ENCODE results near the gene H2BK1. TPM values are rescaled to one million over a fixed set of nuclear protein-coding genes. Genes with fewer than 3 reads are reported as not detected.
A peak's percentile ranks its signal among the peaks of the same experiment; 100 is the strongest.

H2BK1 gene
- total RNA-seq, 6 donors from 2014 or later, result not detected

DNA sequence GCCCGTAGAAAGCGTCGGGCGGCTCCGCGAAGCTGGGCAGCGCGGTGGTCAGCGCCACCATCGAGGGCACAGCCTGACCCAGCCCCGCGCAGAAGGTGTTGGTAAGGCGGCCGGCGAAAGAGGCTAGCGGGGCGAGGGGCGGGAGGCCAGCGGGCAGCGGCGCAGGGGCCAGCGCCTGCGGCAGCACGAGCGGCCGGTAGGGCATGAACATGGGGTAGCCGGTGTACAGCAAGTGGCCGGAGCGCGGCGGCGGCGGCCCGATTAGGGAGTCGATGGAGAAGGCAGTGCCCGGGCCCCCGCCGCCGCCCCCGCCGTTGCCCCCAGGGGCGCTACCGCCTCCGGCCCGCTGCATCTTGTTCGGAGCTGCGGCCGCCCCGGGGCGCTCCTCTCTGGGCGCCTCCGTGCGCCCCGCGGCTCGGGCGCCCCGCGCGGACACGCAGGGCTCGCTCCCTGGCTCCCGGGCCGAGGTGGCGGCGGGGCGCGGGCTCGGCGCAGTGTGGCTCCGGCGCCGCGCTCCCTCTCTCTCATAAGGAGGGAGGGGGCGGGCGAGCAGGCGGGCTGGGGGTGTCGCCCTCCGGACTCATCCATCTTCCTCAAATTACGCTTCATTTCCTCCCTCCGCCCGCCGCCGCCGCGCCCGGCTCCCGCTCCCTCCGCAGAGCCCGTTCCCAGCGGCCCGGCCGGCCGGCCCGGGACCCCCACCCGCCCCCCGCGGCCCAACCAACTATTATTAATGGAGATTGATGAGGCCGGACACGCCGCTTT lies 42.9 kb downstream of the H2BK1 start, which contains the start of gene GBX1:
TSS of gene GBX1 (minus strand) at position 498 of the 765 bp plus-strand sequence. CDS start at position 352, 146 bp downstream.
- Histone ChIP-seq H3K27ac (no peak within 1 kb of the TSS), H3K9me3 (no peaks in the 10 kb centered on the region), H3K27me3 (peaks cover 0 to 43% (median 29%) of the 10 kb centered on the region in 4 donors), H3K4me3 (peak within 1 kb of the TSS; percentile 16 to 54 (median 42)), H3K36me3 (no peaks in the 10 kb centered on the region), H3K4me1 (peaks cover 16 to 21% (median 19%) of the 10 kb centered on the region in 4 donors)
- 2% methylated on average over 58 of the region's 101 CpGs; no CpG with 5 or more reads in 1 of the 2 donors for WGBS, 2 donors
- ATAC-seq (ENCODE audit: low FRiP score in 2 of 2), result peak in 1 of 2 donors; percentile 71
- peak in 1 of 2 donors; percentile 90 for DNase-seq
- TF ChIP-seq POLR2A (IDR thresholded peaks at IDR 0.05), result no peak
- no peak for TF ChIP-seq POLR2AphosphoS5 (IDR thresholded peaks at IDR 0.05)
- TF ChIP-seq, protein P1, sequence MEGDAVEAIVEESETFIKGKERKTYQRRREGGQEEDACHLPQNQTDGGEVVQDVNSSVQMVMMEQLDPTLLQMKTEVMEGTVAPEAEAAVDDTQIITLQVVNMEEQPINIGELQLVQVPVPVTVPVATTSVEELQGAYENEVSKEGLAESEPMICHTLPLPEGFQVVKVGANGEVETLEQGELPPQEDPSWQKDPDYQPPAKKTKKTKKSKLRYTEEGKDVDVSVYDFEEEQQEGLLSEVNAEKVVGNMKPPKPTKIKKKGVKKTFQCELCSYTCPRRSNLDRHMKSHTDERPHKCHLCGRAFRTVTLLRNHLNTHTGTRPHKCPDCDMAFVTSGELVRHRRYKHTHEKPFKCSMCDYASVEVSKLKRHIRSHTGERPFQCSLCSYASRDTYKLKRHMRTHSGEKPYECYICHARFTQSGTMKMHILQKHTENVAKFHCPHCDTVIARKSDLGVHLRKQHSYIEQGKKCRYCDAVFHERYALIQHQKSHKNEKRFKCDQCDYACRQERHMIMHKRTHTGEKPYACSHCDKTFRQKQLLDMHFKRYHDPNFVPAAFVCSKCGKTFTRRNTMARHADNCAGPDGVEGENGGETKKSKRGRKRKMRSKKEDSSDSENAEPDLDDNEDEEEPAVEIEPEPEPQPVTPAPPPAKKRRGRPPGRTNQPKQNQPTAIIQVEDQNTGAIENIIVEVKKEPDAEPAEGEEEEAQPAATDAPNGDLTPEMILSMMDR (IDR thresholded peaks at IDR 0.05), result peak in 2 of 6 experiments; percentile 53 to 55

DNA sequence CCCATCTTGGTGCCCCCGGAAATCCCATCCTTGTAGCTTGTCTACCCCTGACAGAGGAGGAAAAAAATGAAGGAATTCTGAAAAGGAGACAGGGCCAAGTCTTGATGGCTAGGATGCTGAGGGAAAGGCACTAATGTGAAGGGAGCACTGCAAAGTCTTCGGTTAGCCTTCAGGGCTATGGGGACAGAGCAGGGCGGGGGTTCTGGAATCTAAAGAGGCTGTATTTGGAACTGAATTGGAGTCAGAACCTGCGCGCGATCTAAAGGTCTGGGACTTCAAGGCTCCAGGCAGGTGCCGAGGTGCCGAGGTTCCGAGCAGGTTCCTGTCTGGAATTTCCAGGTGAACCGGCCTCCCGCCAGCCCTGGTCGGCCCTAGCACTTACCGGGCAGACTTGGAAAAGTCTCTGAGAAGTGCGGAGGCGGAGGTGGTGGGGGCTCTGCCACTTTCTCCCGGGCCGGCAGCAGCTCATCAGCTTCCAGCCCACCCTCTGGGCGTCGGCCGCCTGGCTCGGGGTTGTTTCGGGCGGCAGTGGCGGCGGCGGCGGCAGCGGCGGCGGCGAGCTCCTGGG lies 43.6 kb downstream of the H2BK1 start:
- 11 to 34% methylated on average over 8 to 29 of the region's 31 CpGs for WGBS, 2 donors
- ATAC-seq (ENCODE audit: low FRiP score in 2 of 2) (peak in 1 of 2 donors; percentile 3), DNase-seq (no peak)

DNA sequence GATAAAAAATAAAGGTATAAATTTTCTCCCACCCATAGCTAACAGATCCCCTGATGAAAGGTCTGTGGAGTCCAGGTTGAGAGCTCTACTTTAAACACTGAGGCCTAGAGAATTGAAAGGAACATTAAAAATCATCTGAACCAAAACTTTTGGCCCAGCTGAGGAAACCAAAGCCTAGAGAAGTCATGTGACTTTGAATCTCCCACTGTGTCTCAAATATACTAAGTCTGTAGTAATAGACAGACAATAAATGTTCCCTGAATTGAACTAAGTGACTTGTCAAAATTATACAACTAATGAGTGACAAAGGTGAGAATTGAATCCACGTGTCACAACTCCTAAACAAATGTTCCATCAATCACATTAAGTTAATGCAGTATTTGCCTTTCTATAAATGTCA lies 48.5 kb downstream of the H2BK1 start:
- Histone ChIP-seq H3K4me1 (peaks cover 2 to 3% (median 3%) of the 10 kb centered on the region in 4 donors), H3K27me3 (peaks cover 0 to 20% (median 9%) of the 10 kb centered on the region in 4 donors), H3K27ac (no peak overlapping the region), H3K9me3 (no peaks in the 10 kb centered on the region), H3K4me3 (no peak overlapping the region), H3K36me3 (no peaks in the 10 kb centered on the region)
- TF ChIP-seq, protein P1 (IDR thresholded peaks at IDR 0.05), result no peak
- TF ChIP-seq POLR2A (IDR thresholded peaks at IDR 0.05) (no peak), EP300 (IDR thresholded peaks at IDR 0.05) (no peak), POLR2AphosphoS5 (IDR thresholded peaks at IDR 0.05) (no peak)
- WGBS, 2 donors, result 70 to 96% methylated on average over 1 of the region's 1 CpG
- ATAC-seq (ENCODE audit: low FRiP score in 2 of 2) (no peak), DNase-seq (no peak)

More for the DNA sequence above, 43.6 kb downstream of the H2BK1 start:
- Histone ChIP-seq H3K9me3 (no peaks in the 10 kb centered on the region), H3K27me3 (peaks cover 0 to 43% (median 29%) of the 10 kb centered on the region in 4 donors), H3K27ac (no peak overlapping the region), H3K4me1 (peaks cover 16 to 21% (median 19%) of the 10 kb centered on the region in 4 donors), H3K36me3 (no peaks in the 10 kb centered on the region), H3K4me3 (peak overlapping the region in 3 of 4 donors; percentile 34 to 54 (median 49))
- no peak for TF ChIP-seq POLR2A (IDR thresholded peaks at IDR 0.05)
- no peak for TF ChIP-seq POLR2AphosphoS5 (IDR thresholded peaks at IDR 0.05)
- TF ChIP-seq EP300 (IDR thresholded peaks at IDR 0.05), result no peak
- TF ChIP-seq, protein P1 (IDR thresholded peaks at IDR 0.05), result no peak

Other genes starting within 250 kb of the H2BK1 start
- 1 to 10 TPM in 5 of 6 donors, under 1 TPM in 1; 0.59 to 5.7 (median 3.1) TPM for gene KCNH2, start 232.2 kb downstream of the H2BK1 start, total RNA-seq
- gene NOS3, start 219.5 kb downstream of the H2BK1 start, total RNA-seq, result 10 to 100 TPM in 4 of 6 donors, 1 to 10 TPM in 2; 3.1 to 95.3 (median 16.2) TPM
- gene ATG9B, start 186.0 kb downstream of the H2BK1 start, total RNA-seq, result 1 to 10 TPM in 3 of 6 donors, under 1 TPM in 3; 0.46 to 5.2 (median 1.0) TPM
- gene ABCB8, start 182.0 kb downstream of the H2BK1 start, total RNA-seq, result 10 to 100 TPM; 38.3 to 58.7 (median 42.5) TPM
- 10 to 100 TPM in 2 of 6 donors, 1 to 10 TPM in 4; 2.1 to 37.7 (median 4.0) TPM for gene ASIC3, start 162.0 kb downstream of the H2BK1 start, total RNA-seq
- gene CDK5, start 152.6 kb downstream of the H2BK1 start, total RNA-seq, result 10 to 100 TPM in 3 of 6 donors, 1 to 10 TPM in 3; 2.1 to 14.4 (median 10.1) TPM
- gene SLC4A2, start 150.9 kb downstream of the H2BK1 start, total RNA-seq, result 100 to 1,000 TPM in 5 of 6 donors, 10 to 100 TPM in 1; 88.4 to 312 (median 188) TPM
- gene FASTK, start 129.7 kb downstream of the H2BK1 start, total RNA-seq, result 100 to 1,000 TPM in 1 of 6 donors, 10 to 100 TPM in 5; 54.3 to 136 (median 78.0) TPM
- gene TMUB1, start 127.0 kb downstream of the H2BK1 start, total RNA-seq, result 10 to 100 TPM; 35.3 to 72.9 (median 51.6) TPM
- 100 to 1,000 TPM; 122 to 350 (median 182) TPM for gene AGAP3, start 124.0 kb downstream of the H2BK1 start, total RNA-seq
- gene GBX1, start 42.8 kb downstream of the H2BK1 start, total RNA-seq, result not detected
- not detected for gene ASB10, start 23.2 kb downstream of the H2BK1 start, total RNA-seq
- gene ABCF2, start 16.7 kb upstream of the H2BK1 start, total RNA-seq, result 10 to 100 TPM; 19.8 to 48.2 (median 28.6) TPM
- 10 to 100 TPM; 34.4 to 69.1 (median 47.4) TPM for gene CHPF2, start 22.0 kb upstream of the H2BK1 start, total RNA-seq
- gene SMARCD3, start 38.2 kb upstream of the H2BK1 start, total RNA-seq, result 10 to 100 TPM; 32.8 to 63.9 (median 40.8) TPM
- gene NUB1, start 131.3 kb upstream of the H2BK1 start, total RNA-seq, result 10 to 100 TPM; 37.0 to 80.0 (median 50.0) TPM
- gene WDR86, start 199.6 kb upstream of the H2BK1 start, total RNA-seq, result 10 to 100 TPM in 1 of 6 donors, 1 to 10 TPM in 5; 1.1 to 17.4 (median 3.9) TPM
- under 1 TPM in 2 of 6 donors, not detected in 4; 0.43 to 0.61 TPM for gene CRYGN, start 229.7 kb upstream of the H2BK1 start, total RNA-seq

Data from upper lobe of left lung (tissue), 6 donors.